Thoracic aorta (tissue), 2 donors: Measurements from ENCODE around the gene IL6R. TPM values are rescaled to one million over a fixed set of nuclear protein-coding genes. Genes with fewer than 3 reads are reported as not detected.

ENCODE experiments used
- ATAC-seq: fragments of 150-250 bp; one replicate; pipeline ENCODE4 v1.8.0; 2017; ENCODE audit warnings: low read depth; ENCODE audit not compliant: insufficient number of reproducible peaks, low FRiP score
- DNase-seq: peaks from one replicate; pipeline ENCODE4 v3.0.0-alpha.2; 2020; ENCODE audit warnings: low spot score
- H3K27ac ChIP-seq, 2 donors: fragments of 200-600 bp; sonication (generic); 1 replicate in 1 of 2; 2 replicates in 1 of 2; pipeline ENCODE4 v1.5.1; 2016; ENCODE audit warnings: mild to moderate bottlenecking in 2 of 2, moderate library complexity in 2 of 2
- H3K27me3 ChIP-seq: fragments of 200-600 bp; sonication (generic); replicated peaks from 2 replicates; pipeline ENCODE4 v1.6.0; 2016; ENCODE audit warnings: mild to moderate bottlenecking; ENCODE audit not compliant: insufficient read depth
- H3K36me3 ChIP-seq: fragments of 200-600 bp; sonication (generic); one replicate; pipeline ENCODE4 v1.5.1; 2016
- H3K4me1 ChIP-seq, 2 donors: fragments of 200-600 bp; sonication (generic); 1 replicate in 1 of 2; 2 replicates in 1 of 2; pipeline versions ENCODE4 v1.5.1 to v1.6.0; 2016; ENCODE audit warnings: low read depth in 2 of 2, mild to moderate bottlenecking in 1 of 2; ENCODE audit not compliant: control insufficient read depth in 1 of 2
- H3K4me3 ChIP-seq: fragments of 200-600 bp; sonication (generic); 2 replicates; pipeline ENCODE4 v1.5.1; 2016; ENCODE audit warnings: mild to moderate bottlenecking
- H3K9me3 ChIP-seq: fragments of 200-600 bp; sonication (generic); 2 replicates; pipeline ENCODE4 v1.5.1; 2016
- CTCF ChIP-seq: fragments of 200-600 bp; sonication (generic); IDR thresholded peaks from one replicate; pipeline ENCODE4 v1.5.1; 2019; ENCODE audit warnings: antibody characterized with exemption
- total RNA-seq, 2 donors: library from RNA; depleted of rRNA; stranded (reverse); fragments of >200 nt; gene quantifications; one replicate each; pipeline versions ENCODE4 v1.1.0 to v1.2.3, GENCODE V29; 2016

Gene IL6R
- total RNA-seq, 2 donors from 2014 or later, result 25.8 to 48.3 TPM

GRCh38 chr1:154429841-154430611 lies 24.9 kb downstream of the IL6R start:
- H3K27ac ChIP-seq, result no peak overlapping the region

GRCh38 chr1:154430903-154431302 lies 25.8 kb downstream of the IL6R start:
- Histone ChIP-seq H3K27me3 (no peaks in the 10 kb centered on the region), H3K9me3 (no peaks in the 10 kb centered on the region), H3K4me3 (no peak overlapping the region), H3K4me1 (peaks cover 5 to 24% of the 10 kb centered on the region in 2 donors), H3K36me3 (no peaks in the 10 kb centered on the region), H3K27ac (no peak overlapping the region)
- TF ChIP-seq CTCF, result no peak
- DNase-seq, result no peak
- ATAC-seq, result no peak

More at GRCh38 chr1:154429841-154430611, 24.9 kb downstream of the IL6R start:
- Histone ChIP-seq H3K27me3 (no peaks in the 10 kb centered on the region), H3K36me3 (no peaks in the 10 kb centered on the region), H3K4me1 (peaks cover 5 to 21% of the 10 kb centered on the region in 2 donors), H3K9me3 (no peaks in the 10 kb centered on the region), H3K4me3 (no peak overlapping the region)
- no peak for TF ChIP-seq CTCF
- no peak for DNase-seq
- ATAC-seq, result no peak

GRCh38 chr1:154431586-154432373 lies 26.6 kb downstream of the IL6R start:
- peaks cover 5 to 24% of the 10 kb centered on the region in 2 donors for H3K4me1 ChIP-seq
- peak; percentile 42 for DNase-seq
- no peak for TF ChIP-seq CTCF
- H3K4me3 ChIP-seq, result no peak overlapping the region
- no peaks in the 10 kb centered on the region for H3K27me3 ChIP-seq
- H3K27ac ChIP-seq, result peak overlapping the region in 1 of 2 donors; percentile 38
- H3K9me3 ChIP-seq, result no peaks in the 10 kb centered on the region
- ATAC-seq, result no peak
- H3K36me3 ChIP-seq, result no peaks in the 10 kb centered on the region

GRCh38 chr1:154433161-154433764 lies 28.1 kb downstream of the IL6R start:
- ATAC-seq (no peak), DNase-seq (no peak)
- Histone ChIP-seq H3K4me1 (peaks cover 5 to 17% of the 10 kb centered on the region in 2 donors), H3K4me3 (no peak overlapping the region), H3K27me3 (no peaks in the 10 kb centered on the region), H3K9me3 (no peaks in the 10 kb centered on the region), H3K36me3 (no peaks in the 10 kb centered on the region), H3K27ac (peak overlapping the region in 1 of 2 donors; percentile 59)
- no peak for TF ChIP-seq CTCF
